ENCODE measurements around the gene GABRA6. TPM values are rescaled to one million over a fixed set of nuclear protein-coding genes. Genes with fewer than 3 reads are reported as not detected.

Gene GABRA6
- total and polyA plus RNA-seq, 2 of the 13 experiments (the other 11 are each of a cell fraction or from before 2014, with no cell fraction given), result not detected

DNA sequence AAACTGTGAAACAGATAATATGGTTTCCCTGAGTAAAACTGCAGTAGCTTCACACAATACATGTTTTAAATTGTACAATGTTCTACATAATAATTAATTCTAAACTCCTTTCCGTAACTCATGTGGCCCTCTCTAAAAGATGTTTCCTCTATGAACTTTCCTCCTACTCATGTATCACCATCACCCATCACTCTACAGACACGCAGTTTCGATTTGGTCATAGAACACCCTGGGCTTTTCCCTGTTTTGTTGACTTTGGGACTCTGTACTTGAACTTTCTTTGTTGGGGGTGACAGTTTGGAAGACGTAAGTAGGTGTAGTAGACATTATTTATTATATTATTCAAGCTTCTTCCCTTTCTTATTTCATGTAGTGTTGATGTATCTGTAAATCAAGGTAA, 44.1 kb upstream of the GABRA6 start:
- no TSS peak for BruUV-seq (replicated peaks)
- intact Hi-C loops (cut with micrococcal nuclease; ENCODE audit: unreplicated experiment), result no loop called here
- Histone ChIP-seq H2AFZ (ENCODE audit: low read length) (no peak overlapping the region), H3K4me1 (ENCODE audit: insufficient read depth, low read length) (no peaks in the 10 kb centered on the region), H3K4me2 (ENCODE audit: low read depth, low read length) (no peak overlapping the region), H3K79me2 (ENCODE audit: insufficient read depth, low read length) (no peaks in the 10 kb centered on the region), H3K9ac (ENCODE audit: insufficient read depth, low read depth, low read length) (no peak overlapping the region), H4K20me1 (ENCODE audit: insufficient read depth, low read length) (no peaks in the 10 kb centered on the region), H3K27ac (ENCODE audit: extremely low read length, insufficient read depth, low read length) (no peak overlapping the region), H3K36me3 (replicated peaks in 1 of 2; ENCODE audit: control insufficient read depth in 1 of 2, insufficient read depth in 2 of 2, low read length in 2 of 2) (no peaks in the 10 kb centered on the region), H3K9me3 (ENCODE audit: low read length) (no peaks in the 10 kb centered on the region), H3K4me3 (replicated peaks in 1 of 3; ENCODE audit: insufficient read depth in 1 of 3, low read depth in 2 of 3, low read length in 3 of 3) (no peak overlapping the region), H3K27me3 (ENCODE audit: control insufficient read depth in 1 of 2, insufficient read depth in 2 of 2, low read length in 2 of 2) (no peaks in the 10 kb centered on the region)
- ATAC-seq (no peak), DNase-seq (ENCODE audit: low spot score) (no peak), FAIRE-seq (no peak)
- 17% methylated on average over 4 of the region's 4 CpGs for WGBS (ENCODE audit: low lambda C conversion rate)
- ChIA-PET CTCF (ENCODE audit: low intra/inter-chr PET ratio, low total read pairs) (no interaction called here), POLR2A (no interaction called here)
- no peak for TF ChIP-seq PAWR (CRISPR knock-in tag; IDR thresholded peaks at IDR 0.05; ENCODE audit: borderline replicate concordance)
- TF ChIP-seq DNMT1 (CRISPR knock-in tag; IDR thresholded peaks at IDR 0.05), result no peak
- no peak for TF ChIP-seq ERF (CRISPR knock-in tag; IDR thresholded peaks at IDR 0.05)
- no peak for TF ChIP-seq ARNT2 (CRISPR knock-in tag; IDR thresholded peaks at IDR 0.05; ENCODE audit: low read depth)
- no peak for TF ChIP-seq KLF11 (CRISPR knock-in tag; IDR thresholded peaks at IDR 0.05)
- no peak for TF ChIP-seq ISX (CRISPR knock-in tag; conservative IDR thresholded peaks at IDR 0.05)
- TF ChIP-seq, protein P1, sequence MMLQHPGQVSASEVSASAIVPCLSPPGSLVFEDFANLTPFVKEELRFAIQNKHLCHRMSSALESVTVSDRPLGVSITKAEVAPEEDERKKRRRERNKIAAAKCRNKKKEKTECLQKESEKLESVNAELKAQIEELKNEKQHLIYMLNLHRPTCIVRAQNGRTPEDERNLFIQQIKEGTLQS (CRISPR knock-in tag; IDR thresholded peaks at IDR 0.05), result no peak
- TF ChIP-seq ZSCAN30 (CRISPR knock-in tag; IDR thresholded peaks at IDR 0.05), result no peak
- TF ChIP-seq, protein P2, sequence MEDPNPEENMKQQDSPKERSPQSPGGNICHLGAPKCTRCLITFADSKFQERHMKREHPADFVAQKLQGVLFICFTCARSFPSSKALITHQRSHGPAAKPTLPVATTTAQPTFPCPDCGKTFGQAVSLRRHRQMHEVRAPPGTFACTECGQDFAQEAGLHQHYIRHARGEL (CRISPR knock-in tag; IDR thresholded peaks at IDR 0.05), result no peak
- TF ChIP-seq RARA (CRISPR knock-in tag; IDR thresholded peaks at IDR 0.05), result no peak
- no peak for TF ChIP-seq ZNF207 (IDR thresholded peaks at IDR 0.05; ENCODE audit: borderline replicate concordance)
- in situ Hi-C loops (cut with HindIII; ENCODE audit: extremely low pct_ligation_motif_present, low pct_unique_long_range_greater_than_20kb), result no loop called here
